Measurements from ENCODE around the gene ARMC2. TPM values are rescaled to one million over a fixed set of nuclear protein-coding genes. Genes with fewer than 3 reads are reported as not detected.

Gene ARMC2
- total and polyA plus RNA-seq, 2 of the 8 experiments (the other 6 are each of a cell fraction or from before 2014, with no cell fraction given), result 1.6 to 4.4 TPM

- no peaks in the 10 kb centered on the region for H4K20me1 ChIP-seq (replicated peaks in 1 of 2; ENCODE audit: control insufficient read depth in 1 of 2, insufficient read depth in 2 of 2, low read length in 2 of 2)
- H3K4me1 ChIP-seq (replicated peaks in 1 of 4; ENCODE audit: control insufficient read depth in 3 of 4, insufficient read depth in 4 of 4, low read length in 3 of 4), result peaks cover 0 to 17% (median 4%) of the 10 kb centered on the region in 4 experiments; a peak in 4 of 7 replicates
- peak overlapping the region; percentile 36; the same call in 1 of the 2 replicates for H2AFZ ChIP-seq (ENCODE audit: low read length)
- no peak overlapping the region for H2BK12ac ChIP-seq (ENCODE audit: low read depth, low read length)
- no peaks in the 10 kb centered on the region for H3K79me1 ChIP-seq (ENCODE audit: low read depth, low read length)
- H2AK5ac ChIP-seq (ENCODE audit: low read depth, low read length), result no peak overlapping the region
- no peaks in the 10 kb centered on the region for H3K36me3 ChIP-seq (ENCODE audit: control insufficient read depth in 2 of 4, insufficient read depth in 4 of 4, low read length in 3 of 4)
- DNase-seq (ENCODE audit: low read depth in 1 of 2, low spot score in 2 of 2) (no peak), FAIRE-seq (no peak)
- no peak for TF ChIP-seq SP1 (IDR thresholded peaks at IDR 0.05; ENCODE audit: low read depth, low read length)
- no peak overlapping the region for H4K8ac ChIP-seq (ENCODE audit: extremely low read depth, insufficient read depth, low read length)
- ChIA-PET CTCF (ENCODE audit: partially characterized antibody) (interaction anchor here (0.5 to 1.7 kb wide), 4 partner anchors 9 to 1750 kb away, joined by 3 to 6 read pairs (median 3); no protein-coding TSS in a partner anchor), POLR2A (ENCODE audit: partially characterized antibody) (no interaction called here)
- H3K9me3 ChIP-seq (ENCODE audit: insufficient read depth in 2 of 2, low read depth in 1 of 2, low read length in 1 of 2), result no peaks in the 10 kb centered on the region
- H3K14ac ChIP-seq (ENCODE audit: insufficient read length), result no peak overlapping the region
- H3K4me2 ChIP-seq (ENCODE audit: insufficient read depth in 1 of 2, low read depth in 2 of 2, low read length in 2 of 2), result no peak overlapping the region
- H3K79me2 ChIP-seq (ENCODE audit: control insufficient read depth in 1 of 2, insufficient read depth in 2 of 2, low read length in 2 of 2), result no peaks in the 10 kb centered on the region
- H3K18ac ChIP-seq (ENCODE audit: extremely low read depth, low read length), result no peak overlapping the region
- no peak overlapping the region for H3K4ac ChIP-seq (replicated peaks; ENCODE audit: insufficient read length, low read depth, low read length)
- H3K23me2 ChIP-seq (ENCODE audit: low read depth, low read length), result no peaks in the 10 kb centered on the region
- H3K4me3 ChIP-seq (ENCODE audit: extremely low read depth in 1 of 4, insufficient read depth in 2 of 4, low read depth in 3 of 4, low read length in 4 of 4), result no peak overlapping the region
- H3K9ac ChIP-seq (replicated peaks in 1 of 4; ENCODE audit: extremely low read depth in 1 of 4, low read depth in 3 of 4, low read length in 3 of 4), result no peak overlapping the region
- no peak overlapping the region for H2BK5ac ChIP-seq (ENCODE audit: low read depth, low read length)
- no peak overlapping the region for H3K23ac ChIP-seq (ENCODE audit: insufficient read length)
- no peaks in the 10 kb centered on the region for H3K27me3 ChIP-seq (replicated peaks in 1 of 4; ENCODE audit: control insufficient read depth in 3 of 4, extremely low read depth in 1 of 4, insufficient read depth in 3 of 4, low read length in 3 of 4)
- H2BK15ac ChIP-seq (ENCODE audit: low read length), result no peak overlapping the region
- H2BK20ac ChIP-seq (ENCODE audit: low read length), result no peak overlapping the region
- H2BK120ac ChIP-seq (replicated peaks; ENCODE audit: low read depth, low read length), result no peak overlapping the region
- no peak overlapping the region for H4K91ac ChIP-seq (replicated peaks; ENCODE audit: insufficient read length, low read length)
- H3K27ac ChIP-seq (ENCODE audit: low read depth, low read length), result no peak overlapping the region
- H4K5ac ChIP-seq (ENCODE audit: insufficient read length, low read depth, low read length), result no peak overlapping the region
- H3K56ac ChIP-seq (replicated peaks; ENCODE audit: insufficient read length, low read depth, low read length), result no peak overlapping the region
These were observed 74.3 kb downstream of the ARMC2 start for GRCh38 chr6:108922499-108922898.

Measured in H1 (cell line).